DMS53 treated with DMSO at 0.1 percent for 48 hours (cell line): ENCODE measurements around the gene MMP23B.
"Not testable (repeated sequence)": the region's sequence is repeated elsewhere in the genome, so short reads cannot be mapped to it uniquely, and the experiment has no call there.

Experiments used
- DNase-seq: peaks from one replicate; lab custom pipeline; 2025; ENCODE audit not compliant: unreplicated experiment; lab: John Stamatoyannopoulos, UW

The MMP23B gene

GRCh38 chr1:1630191-1630964 is 1.6 kb upstream of the MMP23B start:
- DNase-seq, result no peak

- DNase-seq, result no peak
These were observed 800 bp upstream of the MMP23B start for GRCh38 chr1:1630965-1631781.

GRCh38 chr1:1633409-1633808 is 1.4 kb downstream of the MMP23B start:
- not testable (repeated sequence) for DNase-seq

- DNase-seq, result not testable (repeated sequence)
These were observed 2.6 kb downstream of the MMP23B start for GRCh38 chr1:1634613-1635012.

GRCh38 chr1:1636621-1637478 is 4.9 kb downstream of the MMP23B start:
- not testable (repeated sequence) for DNase-seq

GRCh38 chr1:1637479-1637875 is 5.5 kb downstream of the MMP23B start:
- DNase-seq, result not testable (repeated sequence)

- not testable (repeated sequence) for DNase-seq
These were observed 6.6 kb downstream of the MMP23B start for GRCh38 chr1:1638528-1638927.

GRCh38 chr1:1639368-1639767 is 7.4 kb downstream of the MMP23B start:
- DNase-seq, result not testable (repeated sequence)

GRCh38 chr1:1640081-1640480 is 8.1 kb downstream of the MMP23B start:
- DNase-seq, result not testable (repeated sequence)

- DNase-seq, result not testable (repeated sequence)
These were observed 8.9 kb downstream of the MMP23B start for GRCh38 chr1:1640711-1641461.

- DNase-seq, result not testable (repeated sequence)
These were observed 14.4 kb downstream of the MMP23B start for GRCh38 chr1:1646326-1646725.

GRCh38 chr1:1647567-1648241 is 15.7 kb downstream of the MMP23B start:
- not testable (repeated sequence) for DNase-seq

- DNase-seq, result not testable (repeated sequence)
These were observed 16.3 kb downstream of the MMP23B start for GRCh38 chr1:1648265-1648664.

GRCh38 chr1:1658583-1659549 is 26.9 kb downstream of the MMP23B start, which contains the start of gene CDK11B:
Gene CDK11B, minus strand, starts transcription at chr1:1659004. Its CDS starts 1,519 bp downstream, at chr1:1657485.
- DNase-seq, result peak; percentile 89

GRCh38 chr1:1662392-1662791 is 30.4 kb downstream of the MMP23B start:
- not testable (repeated sequence) for DNase-seq

GRCh38 chr1:1662830-1663560 is 31.0 kb downstream of the MMP23B start:
- DNase-seq, result not testable (repeated sequence)

GRCh38 chr1:1664318-1664717 is 32.3 kb downstream of the MMP23B start:
- not testable (repeated sequence) for DNase-seq
